HepG2 (cell line): Measurements from ENCODE around the gene ACSS2. TPM values are rescaled to one million over a fixed set of nuclear protein-coding genes. Genes with fewer than 3 reads are reported as not detected.

Experiments used
- ARID2 ChIP-seq: sonication (generic); formaldehyde crosslinking; IDR thresholded peaks from 2 replicates; pipeline ENCODE4 v1.8.1; 2022; ENCODE audit warnings: mild to moderate bottlenecking, missing genetic modification reagents, borderline replicate concordance
- IRX3 ChIP-seq: sonication (generic); formaldehyde crosslinking; IDR thresholded peaks from 2 replicates; pipeline ENCODE4 v1.8.1; 2023; ENCODE audit warnings: mild to moderate bottlenecking, low read depth, missing genetic modification reagents, borderline replicate concordance
- JUND ChIP-seq: sonication (generic); formaldehyde crosslinking; IDR thresholded peaks from 2 replicates; pipeline ENCODE4 v1.8.0; 2022; ENCODE audit warnings: mild to moderate bottlenecking, missing genetic modification reagents
- RBFOX2 ChIP-seq: fragments of 200-400 bp; formaldehyde crosslinking; IDR thresholded peaks from 2 replicates; pipeline ENCODE4 v1.6.1; 2017; ENCODE audit warnings: low read depth, mild to moderate bottlenecking, low read length
- SNAPC4 ChIP-seq: sonication (generic); formaldehyde crosslinking; IDR thresholded peaks from 2 replicates; pipeline ENCODE4 v1.4.0; 2020; ENCODE audit warnings: mild to moderate bottlenecking, missing genetic modification reagents
- SOX13 ChIP-seq, 3 experiments: fragments of 450-650 bp in 1 of 3; sonication (generic) in 1 of 3; formaldehyde crosslinking in 1 of 3; IDR thresholded peaks in 2 of 3; conservative IDR thresholded peaks in 1 of 3; 2 replicates each; pipeline versions ENCODE4 v1.5.0 to v1.6.1; 2016 to 2020; ENCODE audit warnings: antibody characterized with exemption in 1 of 3, mild to moderate bottlenecking in 1 of 3, missing compliant biosample characterization in 1 of 3, missing genetic modification reagents in 1 of 3, moderate library complexity in 1 of 3
- SP140L ChIP-seq: sonication (generic); formaldehyde crosslinking; IDR thresholded peaks from 2 replicates; pipeline ENCODE4 v1.4.0; 2020; ENCODE audit warnings: missing genetic modification reagents, borderline replicate concordance
- U2AF2 ChIP-seq: fragments of 200-400 bp; formaldehyde crosslinking; IDR thresholded peaks from 2 replicates; pipeline ENCODE4 v1.6.1; 2017; ENCODE audit warnings: low read depth, mild to moderate bottlenecking, low read length
- UBTF ChIP-seq: sonication (generic); formaldehyde crosslinking; IDR thresholded peaks from 2 replicates; pipeline ENCODE4 v1.4.0; 2020; ENCODE audit warnings: mild to moderate bottlenecking, missing genetic modification reagents
- XRCC5 ChIP-seq: fragments of 200-400 bp; formaldehyde crosslinking; optimal IDR thresholded peaks from 2 replicates; pipeline ENCODE3; 2017; ENCODE audit warnings: mild to moderate bottlenecking, low read length
- ZBTB3 ChIP-seq: sonication (generic); formaldehyde crosslinking; IDR thresholded peaks from 2 replicates; pipeline ENCODE4 v1.4.0; 2020; ENCODE audit warnings: low read depth, mild to moderate bottlenecking, moderate library complexity, missing genetic modification reagents, borderline replicate concordance
- ZNF280D ChIP-seq: sonication (generic); formaldehyde crosslinking; IDR thresholded peaks from 2 replicates; pipeline ENCODE4 v1.5.1; 2020; ENCODE audit warnings: mild to moderate bottlenecking, missing genetic modification reagents
- ZNF335 ChIP-seq: sonication (generic); formaldehyde crosslinking; IDR thresholded peaks from 2 replicates; pipeline ENCODE4 v1.4.0; 2020; ENCODE audit warnings: missing genetic modification reagents
- ZSCAN25 ChIP-seq: sonication (generic); formaldehyde crosslinking; IDR thresholded peaks from 2 replicates; pipeline ENCODE4 v1.8.0; 2022; ENCODE audit warnings: mild to moderate bottlenecking, missing genetic modification reagents
- polyA plus RNA-seq, 8 experiments: library from polyadenylated mRNA; depleted of rRNA in 3 of 8; stranded (reverse) in 7 of 8; unstranded in 1 of 8; fragments of >200 nt; fragmentation: Illumina TruSeq in 4 of 8; extraction: Trizol in 4 of 8; gene quantifications; 2 replicates each; pipeline versions ENCODE4 v1.2.1 to v1.2.3, GENCODE V29; 2011 to 2016; ENCODE audit warnings: low read depth in 4 of 8, missing spikeins in 1 of 8, mixed read lengths in 1 of 8; ENCODE audit not compliant: insufficient read depth in 1 of 8
- total RNA-seq, 5 experiments: library from RNA; depleted of rRNA; stranded (reverse); fragments of >200 nt; fragmentation: Illumina TruSeq; extraction: Trizol; gene quantifications; 2 replicates each; pipeline ENCODE4 v1.2.3, GENCODE V29; 2016; ENCODE audit warnings: low read depth in 1 of 5
- TF ChIP-seq, protein P1 (sequence below): sonication (generic); formaldehyde crosslinking; IDR thresholded peaks from 2 replicates; pipeline ENCODE4 v1.5.0; 2020; ENCODE audit warnings: mild to moderate bottlenecking, missing genetic modification reagents

Gene ACSS2
- total and polyA plus RNA-seq, 2 of the 13 experiments (the other 11 are each of a cell fraction or from before 2014, with no cell fraction given) = 72.8 to 89.7 TPM

DNA sequence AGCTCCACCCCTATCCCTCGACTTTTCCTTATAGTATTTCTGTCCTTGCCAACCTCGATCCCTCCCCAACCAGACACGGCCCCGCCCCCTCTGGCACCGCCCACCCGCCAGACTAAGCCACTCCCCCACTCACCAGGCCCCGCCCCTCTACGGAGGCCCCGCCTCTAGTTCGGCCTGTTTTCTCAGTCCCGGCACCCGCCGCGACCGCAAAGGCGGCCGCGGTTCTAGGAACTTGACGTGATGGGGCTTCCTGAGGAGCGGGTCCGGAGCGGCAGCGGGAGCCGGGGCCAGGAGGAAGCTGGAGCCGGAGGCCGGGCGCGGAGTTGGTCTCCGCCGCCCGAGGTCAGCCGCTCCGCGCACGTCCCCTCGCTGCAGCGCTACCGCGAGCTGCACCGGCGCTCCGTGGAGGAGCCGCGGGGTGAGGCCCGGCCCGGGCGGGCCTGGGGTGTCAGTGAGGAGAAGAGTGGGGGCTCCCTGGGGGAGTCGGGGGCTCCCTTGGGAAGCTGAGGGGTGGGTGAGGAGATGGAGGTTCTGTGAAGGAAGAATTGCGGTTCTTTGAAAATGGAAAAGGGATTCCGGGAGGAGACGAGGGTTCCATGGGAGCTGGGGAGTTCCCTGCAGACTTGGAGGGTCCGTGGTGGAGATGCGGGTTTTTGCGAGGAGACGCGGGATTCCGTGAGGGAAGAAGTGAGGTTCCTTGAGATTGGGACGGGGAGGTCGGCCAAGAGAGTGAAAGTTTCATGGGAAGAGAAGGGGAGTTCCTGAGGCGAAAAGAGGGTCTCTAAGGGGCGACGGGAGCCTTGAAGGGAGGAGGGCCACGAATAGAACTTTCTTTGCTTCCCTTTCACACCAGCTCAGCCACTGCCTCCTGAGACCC is at the start of gene ACSS2 (continued):
- peak; percentile 62; the same call in 1 of the 2 replicates for TF ChIP-seq ZNF280D (CRISPR knock-in tag)
- no peak for TF ChIP-seq ZSCAN25 (CRISPR knock-in tag)
- no peak for TF ChIP-seq SNAPC4 (CRISPR knock-in tag)
- TF ChIP-seq SP140L (CRISPR knock-in tag) = no peak
- no peak for TF ChIP-seq U2AF2
- no peak; the same call in 1 of the 2 replicates for TF ChIP-seq ZBTB3 (CRISPR knock-in tag)
- TF ChIP-seq XRCC5 = peak; percentile 14
- peak; percentile 87 for TF ChIP-seq RBFOX2
- TF ChIP-seq UBTF (CRISPR knock-in tag) = peak; percentile 97; the same call in 1 of the 2 replicates
- TF ChIP-seq, protein P1, sequence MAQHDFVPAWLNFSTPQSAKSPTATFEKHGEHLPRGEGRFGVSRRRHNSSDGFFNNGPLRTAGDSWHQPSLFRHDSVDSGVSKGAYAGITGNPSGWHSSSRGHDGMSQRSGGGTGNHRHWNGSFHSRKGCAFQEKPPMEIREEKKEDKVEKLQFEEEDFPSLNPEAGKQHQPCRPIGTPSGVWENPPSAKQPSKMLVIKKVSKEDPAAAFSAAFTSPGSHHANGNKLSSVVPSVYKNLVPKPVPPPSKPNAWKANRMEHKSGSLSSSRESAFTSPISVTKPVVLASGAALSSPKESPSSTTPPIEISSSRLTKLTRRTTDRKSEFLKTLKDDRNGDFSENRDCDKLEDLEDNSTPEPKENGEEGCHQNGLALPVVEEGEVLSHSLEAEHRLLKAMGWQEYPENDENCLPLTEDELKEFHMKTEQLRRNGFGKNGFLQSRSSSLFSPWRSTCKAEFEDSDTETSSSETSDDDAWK = no peak
- TF ChIP-seq SOX13 (IDR thresholded peaks at IDR 0.05) = no peak
- no peak for TF ChIP-seq SOX13 (CRISPR knock-in tag; conservative IDR thresholded peaks at IDR 0.05 in 1 of 2, IDR thresholded peaks at IDR 0.05 in 1 of 2)
- peak; percentile 81; the same call in 1 of the 2 replicates for TF ChIP-seq IRX3 (CRISPR knock-in tag)
- no peak for TF ChIP-seq ZNF335 (CRISPR knock-in tag)
- peak; percentile 91 for TF ChIP-seq ARID2 (CRISPR knock-in tag)
- no peak for TF ChIP-seq JUND (CRISPR knock-in tag)
